ENCODE measurements around the gene MCM3.

Gene MCM3

DNA sequence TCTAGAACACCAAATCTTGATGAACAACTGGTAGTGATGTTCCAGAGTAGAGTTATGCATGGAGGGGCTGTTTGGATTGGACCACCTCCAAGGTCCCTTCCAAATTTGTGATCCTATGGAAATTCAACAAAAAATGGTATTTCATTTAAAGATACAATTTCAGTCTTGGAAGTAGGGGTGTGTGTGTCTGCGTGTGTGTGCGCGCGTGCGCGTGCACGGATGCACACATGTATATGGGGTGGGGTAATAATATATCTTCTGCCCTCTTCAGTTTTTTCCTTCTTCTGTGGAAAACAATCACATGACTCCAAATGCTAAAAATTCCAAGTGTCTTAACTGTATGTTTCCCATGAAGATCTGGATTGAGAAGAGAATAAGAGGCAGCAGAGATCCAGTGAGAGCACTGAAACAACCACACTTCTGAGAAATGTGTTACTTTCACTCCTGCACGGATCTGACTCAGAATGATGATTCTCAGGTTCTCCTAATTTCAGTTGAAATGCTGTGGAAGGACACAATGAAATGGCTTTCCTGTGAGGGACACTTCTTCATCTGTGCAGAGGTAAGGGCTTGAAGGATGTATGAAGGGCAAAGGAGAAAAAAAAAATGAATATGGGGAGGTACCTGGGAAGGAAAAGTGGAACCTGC is 29.7 kb downstream of the MCM3 start:
- DNase-seq (ENCODE audit: low read depth, low spot score): no peak
- H3K27ac ChIP-seq: no peak overlapping the region

DNA sequence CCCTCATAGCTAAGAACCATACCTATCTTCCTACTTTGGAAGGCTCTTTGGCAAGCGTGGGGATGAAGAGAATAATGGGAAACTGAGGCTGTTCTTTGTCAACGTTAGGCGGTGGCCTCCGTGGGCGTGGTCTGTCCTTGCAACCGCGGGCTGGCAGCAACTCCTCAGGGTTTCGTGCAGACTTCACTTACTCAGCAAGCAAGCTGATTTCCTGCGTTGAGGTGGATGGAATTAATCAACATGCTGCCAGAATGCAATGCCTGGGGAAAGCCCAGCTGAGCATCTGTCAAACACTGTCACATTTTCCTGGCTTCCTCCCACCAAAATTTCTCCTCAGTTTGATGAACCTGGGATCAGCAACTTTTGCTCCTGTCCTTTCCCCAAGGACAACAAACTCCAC is 31.0 kb downstream of the MCM3 start:
- DNase-seq (ENCODE audit: low read depth, low spot score): no peak
- H3K27ac ChIP-seq: no peak overlapping the region

- DNase-seq (ENCODE audit: low read depth, low spot score): no peak
- H3K27ac ChIP-seq: no peak overlapping the region
Observed at GRCh38 chr6:52251113-52251512, 33.4 kb downstream of the MCM3 start.

DNA sequence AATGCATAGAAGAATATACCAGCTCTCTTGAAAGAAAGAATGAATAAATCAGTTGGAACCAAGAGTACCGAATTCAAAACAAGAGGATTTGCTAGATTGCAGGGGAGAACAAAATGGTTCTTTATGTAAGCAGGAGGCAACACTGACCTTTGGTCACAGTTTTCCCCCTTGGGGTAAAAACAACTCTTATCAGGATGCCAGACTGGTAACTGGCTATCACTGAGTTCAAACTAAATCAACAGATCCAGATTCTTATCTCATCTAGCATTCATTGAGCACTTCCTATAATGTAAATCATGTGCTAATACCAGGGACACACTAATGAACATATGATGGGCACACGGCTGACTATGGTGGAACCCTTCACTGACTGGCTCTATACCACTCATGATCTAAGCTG is 35.5 kb downstream of the MCM3 start:
- DNase-seq (ENCODE audit: low read depth, low spot score): no peak
- H3K27ac ChIP-seq: no peak overlapping the region

- H3K27ac ChIP-seq: no peak overlapping the region
- no peak for DNase-seq (ENCODE audit: low read depth, low spot score)
Observed at GRCh38 chr6:52245425-52245824, 39.1 kb downstream of the MCM3 start.

- no peak within 1 kb of the TSS for H3K27ac ChIP-seq
- DNase-seq (ENCODE audit: low read depth, low spot score): no peak
Observed at GRCh38 chr6:52244400-52244799, 40.1 kb downstream of the MCM3 start, which contains the start of gene IL17F. IL17F (minus strand) TSS chr6:52244500; CDS start chr6:52244429, 71 bp downstream.

DNA sequence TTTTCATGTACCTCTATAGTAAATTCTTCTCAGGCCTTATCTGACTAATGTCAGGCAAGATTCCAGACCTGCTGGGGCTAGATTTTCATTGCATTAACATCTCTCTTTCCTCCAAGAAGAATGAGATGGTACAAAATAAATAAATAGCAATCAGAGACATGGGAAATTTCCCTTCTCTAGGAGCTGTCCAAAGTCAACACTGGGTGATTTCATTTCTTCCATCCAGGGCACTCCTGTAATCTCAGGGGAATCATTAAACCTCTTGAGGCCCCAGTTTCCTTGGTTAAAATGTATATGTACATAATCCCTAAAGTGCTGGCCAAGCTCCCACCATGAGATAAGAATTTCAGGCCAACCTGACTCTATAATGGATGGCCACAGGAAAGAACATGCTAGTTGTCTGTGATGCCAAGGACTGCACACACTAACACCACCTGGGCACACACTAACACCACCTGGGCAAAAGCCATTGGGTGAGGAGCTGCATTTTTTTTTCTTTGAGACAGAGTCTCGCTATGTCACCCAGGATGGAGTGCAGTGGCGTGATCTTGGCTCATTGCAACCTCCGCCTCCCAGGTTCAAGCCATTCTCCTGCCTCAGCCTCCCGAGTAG is 41.2 kb downstream of the MCM3 start:
- DNase-seq (ENCODE audit: low read depth, low spot score): no peak
- no peak overlapping the region for H3K27ac ChIP-seq

DNA sequence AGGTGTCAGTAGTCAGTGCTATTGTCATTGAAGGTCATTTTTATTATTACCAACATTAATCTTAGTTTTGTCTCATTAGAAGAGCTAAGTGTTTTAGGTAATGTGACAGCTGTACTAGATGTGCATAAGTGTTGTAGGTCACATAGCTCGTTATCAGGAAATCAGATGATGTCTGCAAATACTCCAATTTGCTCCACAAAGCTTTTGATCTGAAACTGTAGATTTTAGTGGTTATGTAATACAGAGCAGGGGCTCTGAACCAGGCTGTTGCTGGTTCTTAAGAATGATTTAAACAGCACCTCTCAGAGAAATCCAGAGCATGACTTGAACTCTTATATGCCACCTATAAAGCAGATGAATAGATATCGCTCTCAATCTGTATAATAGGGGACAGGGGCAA is 42.7 kb downstream of the MCM3 start:
- no peak for DNase-seq (ENCODE audit: low read depth, low spot score)
- H3K27ac ChIP-seq: no peak overlapping the region

DNA sequence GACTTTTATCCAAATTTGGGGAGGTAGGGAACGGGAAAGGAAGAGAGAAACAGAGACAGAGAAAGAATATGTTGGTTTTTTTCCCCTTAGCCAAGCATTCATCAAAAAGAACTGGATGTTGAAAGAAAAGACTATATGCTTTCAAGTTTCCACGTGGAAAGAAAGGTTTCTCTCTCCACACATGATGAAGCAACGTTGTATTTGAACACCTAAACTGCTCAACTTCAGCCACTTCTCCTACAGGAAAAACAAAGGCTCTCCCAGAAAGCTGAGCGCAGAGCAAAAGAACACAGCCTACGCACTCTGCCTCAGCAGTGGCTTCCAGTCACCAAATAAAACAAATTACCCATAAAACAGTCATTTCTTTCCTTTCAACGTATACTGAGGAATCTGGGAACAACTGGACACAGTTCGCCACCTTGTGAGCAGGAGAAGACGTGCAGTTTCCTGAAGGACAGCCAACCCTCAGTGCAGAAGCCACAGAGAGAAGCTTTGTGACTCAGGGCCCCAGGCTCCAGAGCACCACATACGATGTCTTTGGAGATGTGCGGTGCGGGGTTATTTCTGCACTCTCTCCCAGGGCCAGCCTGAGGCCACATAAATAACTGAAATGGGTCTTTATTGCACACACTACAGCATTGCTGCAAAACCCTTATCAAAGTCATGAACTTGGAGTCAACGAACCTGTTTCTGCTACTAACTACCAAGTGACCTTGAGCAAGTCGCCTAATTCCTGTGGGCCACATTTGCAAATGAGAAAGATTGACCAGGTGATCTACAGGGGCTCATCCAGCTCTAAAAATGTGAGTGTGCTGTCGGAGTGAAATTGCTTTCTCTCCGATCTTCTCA is 50.3 kb downstream of the MCM3 start:
- H3K27ac ChIP-seq: no peak overlapping the region
- peak; percentile 20 for DNase-seq (ENCODE audit: low read depth, low spot score)

- H3K27ac ChIP-seq: no peak overlapping the region
- no peak for DNase-seq (ENCODE audit: low read depth, low spot score)
Observed at GRCh38 chr6:52233005-52233404, 51.5 kb downstream of the MCM3 start.

DNA sequence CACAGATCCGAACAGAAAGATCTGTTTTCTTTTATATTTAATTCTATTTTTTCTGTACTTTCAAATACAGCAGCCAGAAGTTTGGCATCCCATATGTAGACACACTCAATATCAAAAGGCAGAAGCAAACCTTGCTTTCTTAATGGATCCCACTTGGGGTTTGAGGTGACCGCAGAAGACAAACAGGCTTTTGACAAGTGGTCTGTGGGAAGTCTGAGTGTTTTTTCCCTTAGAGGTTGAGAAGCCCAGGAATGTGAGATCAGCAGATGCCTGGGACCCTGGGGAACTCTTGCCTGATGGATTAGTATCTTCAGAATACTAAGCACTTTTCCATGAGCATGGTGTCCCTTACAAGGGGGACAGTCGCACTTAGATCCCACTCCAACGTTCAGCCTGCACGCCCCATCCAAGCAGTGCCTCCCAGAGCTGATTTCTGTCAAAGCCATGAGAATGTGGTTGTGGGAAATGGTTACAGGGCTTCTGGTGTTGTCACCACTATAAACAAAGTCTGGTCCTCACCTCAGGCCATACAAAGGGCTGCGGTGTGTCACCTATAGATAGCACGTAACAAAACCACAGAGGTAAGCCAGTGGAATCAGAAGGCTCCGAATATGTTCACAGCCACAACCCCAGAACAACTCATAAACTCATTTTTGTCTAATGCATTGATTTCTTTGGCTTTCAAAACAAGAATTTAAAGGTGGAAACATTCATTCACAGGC is 53.0 kb downstream of the MCM3 start:
- DNase-seq (ENCODE audit: low read depth, low spot score): no peak
- H3K27ac ChIP-seq: no peak overlapping the region

- DNase-seq (ENCODE audit: low read depth, low spot score): no peak
Observed at GRCh38 chr6:52230685-52231084, 53.9 kb downstream of the MCM3 start.

DNA sequence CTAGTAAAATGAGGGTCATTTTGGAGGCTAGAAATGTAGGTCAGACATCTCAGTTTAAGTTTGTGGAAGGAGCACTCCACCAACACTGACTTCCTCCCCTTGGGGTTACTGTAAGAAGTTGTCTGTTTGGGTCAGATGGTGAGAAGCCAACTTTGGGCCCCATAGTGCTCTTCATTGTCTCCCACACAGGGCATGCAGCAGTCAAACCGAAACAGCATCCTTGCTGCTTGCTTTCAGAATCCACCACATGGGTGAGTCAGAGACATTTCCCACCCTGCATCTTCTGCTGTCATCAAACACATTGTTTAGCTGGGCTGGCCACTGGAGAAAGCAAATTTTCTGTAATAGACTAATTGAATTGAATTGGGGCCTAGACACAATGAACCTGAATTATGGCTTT is 57.0 kb downstream of the MCM3 start:
- no peak for DNase-seq (ENCODE audit: low read depth, low spot score)
- no peak overlapping the region for H3K27ac ChIP-seq

More at GRCh38 chr6:52230685-52231084, 53.9 kb downstream of the MCM3 start:
- H3K27ac ChIP-seq: no peak overlapping the region

DNA sequence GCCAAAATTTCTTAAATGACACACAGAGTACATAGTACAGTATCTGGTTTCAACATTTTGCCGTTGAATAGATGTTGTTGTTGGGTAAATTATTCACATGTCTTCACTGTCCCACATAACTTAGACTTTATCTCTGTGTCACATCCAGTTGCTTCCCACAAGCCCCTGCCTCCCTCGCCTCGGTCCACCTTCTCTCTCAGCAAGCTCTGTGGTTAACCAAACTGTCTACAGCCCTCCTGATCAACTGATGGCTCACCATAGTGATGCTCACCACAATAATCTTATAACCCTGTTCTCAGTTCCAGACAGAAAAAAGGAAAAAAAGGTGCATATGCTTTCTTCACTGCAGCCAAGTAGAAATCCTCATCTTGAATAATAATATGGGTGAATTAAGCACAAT is 63.2 kb downstream of the MCM3 start:
- DNase-seq (ENCODE audit: low read depth, low spot score): no peak
- H3K27ac ChIP-seq: no peak overlapping the region

- H3K27ac ChIP-seq: no peak overlapping the region
- DNase-seq (ENCODE audit: low read depth, low spot score): no peak
Observed at GRCh38 chr6:52217761-52218160, 66.8 kb downstream of the MCM3 start.

- DNase-seq (ENCODE audit: low read depth, low spot score): no peak
- no peak overlapping the region for H3K27ac ChIP-seq
Observed at GRCh38 chr6:52216932-52217575, 67.5 kb downstream of the MCM3 start.

DNA sequence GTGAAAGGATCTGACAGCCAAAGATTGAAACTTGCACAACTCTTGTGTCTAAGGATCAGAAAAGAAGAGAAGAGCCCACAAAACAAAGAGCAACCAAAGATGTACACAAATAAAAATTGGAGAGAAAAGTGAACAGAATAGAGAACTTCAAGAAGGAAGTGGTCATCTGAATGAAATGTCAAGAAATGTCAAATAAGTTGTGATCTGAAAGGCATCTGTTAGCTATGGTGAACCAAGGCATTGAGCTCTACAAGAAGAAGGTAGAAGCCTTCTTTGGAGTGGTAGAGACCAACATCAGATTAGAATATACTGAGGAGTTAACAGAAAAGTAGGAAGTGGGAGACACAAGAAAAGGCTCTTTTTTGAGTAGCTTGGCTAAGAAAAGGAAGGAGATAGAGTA is 68.8 kb downstream of the MCM3 start:
- DNase-seq (ENCODE audit: low read depth, low spot score): no peak
- no peak overlapping the region for H3K27ac ChIP-seq

Data from epithelial cell of prostate (primary cell).